Activated naive CD4-positive, alpha-beta T cell treated with anti-CD3 and anti-CD28 coated beads, Interleukin-2, amount 10 ng/mL, durations not matched to agents 7 days and 5 days (primary cell): ENCODE measurements around the gene KLRK1.
"Not testable (repeated sequence)": the region's sequence is repeated elsewhere in the genome, so short reads cannot be mapped to it uniquely, and the experiment has no call there.

ENCODE experiments used
- CTCF ChIA-PET: fragments of 350-600 bp; sonication (Branson Sonifier 250); formaldehyde crosslinking; loops from one replicate; lab custom pipeline; 2021; ENCODE audit warnings: antibody characterized with exemption; lab: Charles Lee
- DNase-seq: peaks from one replicate; pipeline ENCODE4 v3.0.0-alpha.2; 2020
- H3K27ac Mint-ChIP-seq: one replicate; pipeline ENCODE4 v1.8.0; 2021; ENCODE audit warnings: mild to moderate bottlenecking, moderate library complexity, mixed read lengths
- H3K27me3 Mint-ChIP-seq: one replicate; pipeline ENCODE4 v1.8.0; 2021; ENCODE audit warnings: mild to moderate bottlenecking, mixed read lengths
- H3K36me3 Mint-ChIP-seq: one replicate; pipeline ENCODE4 v1.8.0; 2021; ENCODE audit warnings: mixed read lengths
- H3K4me1 Mint-ChIP-seq: one replicate; pipeline ENCODE4 v1.8.0; 2021; ENCODE audit warnings: mixed read lengths
- H3K4me3 Mint-ChIP-seq: one replicate; pipeline ENCODE4 v1.8.0; 2021; ENCODE audit warnings: mild to moderate bottlenecking, moderate library complexity, mixed read lengths
- H3K9me3 Mint-ChIP-seq: one replicate; pipeline ENCODE4 v1.8.0; 2021; ENCODE audit warnings: mixed read lengths

The KLRK1 gene

GRCh38 chr12:10331642-10332239 lies 58.1 kb downstream of the KLRK1 start:
- no peak overlapping the region for H3K4me3 Mint-ChIP-seq
- no peaks in the 10 kb centered on the region for H3K36me3 Mint-ChIP-seq
- H3K27ac Mint-ChIP-seq: no peak overlapping the region
- CTCF ChIA-PET: interaction anchor here (1.1 to 1.6 kb wide), 2 partner anchors 227 to 231 kb away, joined by 5 to 7 read pairs; no protein-coding TSS in a partner anchor
- peaks cover 3% of the 10 kb centered on the region for H3K9me3 Mint-ChIP-seq
- peaks cover 4% of the 10 kb centered on the region for H3K27me3 Mint-ChIP-seq
- no peak for DNase-seq
- no peaks in the 10 kb centered on the region for H3K4me1 Mint-ChIP-seq

GRCh38 chr12:10328691-10329090 lies 61.1 kb downstream of the KLRK1 start:
- H3K9me3 Mint-ChIP-seq, H3K27ac Mint-ChIP-seq, H3K4me1 Mint-ChIP-seq, H3K36me3 Mint-ChIP-seq, H3K4me3 Mint-ChIP-seq, CTCF ChIA-PET, DNase-seq, H3K27me3 Mint-ChIP-seq: not testable (repeated sequence)
